NCI-H1436 treated with DMSO at 0.1 percent for 48 hours (cell line): Measurements from ENCODE around the gene NAIF1.

Experiments
- DNase-seq: peaks from one replicate; lab custom pipeline; 2025; lab: John Stamatoyannopoulos, UW

Gene NAIF1

GRCh38 chr9:128102196-128102595, 35.1 kb upstream of the NAIF1 start:
- DNase-seq: no peak

GRCh38 chr9:128101690-128102089, 34.6 kb upstream of the NAIF1 start:
- DNase-seq: no peak

- no peak for DNase-seq
Observed at GRCh38 chr9:128101231-128101661, 34.1 kb upstream of the NAIF1 start.

GRCh38 chr9:128100581-128100980, 33.5 kb upstream of the NAIF1 start:
- no peak for DNase-seq

GRCh38 chr9:128099932-128100491, 32.9 kb upstream of the NAIF1 start:
- no peak for DNase-seq

GRCh38 chr9:128099231-128099931, 32.3 kb upstream of the NAIF1 start:
- no peak for DNase-seq

GRCh38 chr9:128098297-128099230, 31.4 kb upstream of the NAIF1 start:
- peak; percentile 87 for DNase-seq

GRCh38 chr9:128097543-128098296, 30.6 kb upstream of the NAIF1 start:
- no peak for DNase-seq

GRCh38 chr9:128096616-128097536, 29.8 kb upstream of the NAIF1 start:
- DNase-seq: no peak

- DNase-seq: no peak
Observed at GRCh38 chr9:128094950-128095544, 27.9 kb upstream of the NAIF1 start.

- DNase-seq: peak; percentile 92
Observed at GRCh38 chr9:128094166-128094949, 27.2 kb upstream of the NAIF1 start.

- DNase-seq: no peak
Observed at GRCh38 chr9:128093011-128093410, 25.9 kb upstream of the NAIF1 start.

GRCh38 chr9:128092199-128092977, 25.3 kb upstream of the NAIF1 start:
- DNase-seq: no peak

GRCh38 chr9:128091571-128091970, 24.5 kb upstream of the NAIF1 start:
- no peak for DNase-seq

- peak; percentile 73 for DNase-seq
Observed at GRCh38 chr9:128091144-128091543, 24.0 kb upstream of the NAIF1 start.

GRCh38 chr9:128089299-128089698, 22.2 kb upstream of the NAIF1 start:
- no peak for DNase-seq

GRCh38 chr9:128088253-128088945, 21.3 kb upstream of the NAIF1 start:
- no peak for DNase-seq

- no peak for DNase-seq
Observed at GRCh38 chr9:128087262-128087661, 20.1 kb upstream of the NAIF1 start.
